Measurements from ENCODE around the gene BANF2.

The BANF2 gene

GRCh38 chr20:17716331-17716730 is 16.6 kb downstream of the BANF2 start:
- Histone ChIP-seq H3K9me3 (ENCODE audit: control insufficient read depth, low read length) (no peaks in the 10 kb centered on the region), H3K27ac (no peak overlapping the region), H3K79me2 (no peaks in the 10 kb centered on the region), H2AFZ (no peak overlapping the region), H3K27me3 (ENCODE audit: control insufficient read depth, insufficient read depth, low read length) (no peaks in the 10 kb centered on the region), H3K4me1 (peaks cover 9% of the 10 kb centered on the region), H3K4me3 (ENCODE audit: low read depth, low read length) (no peak overlapping the region), H3K9ac (no peak overlapping the region), H3K4me2 (ENCODE audit: low read length) (no peak overlapping the region), H3K36me3 (ENCODE audit: control insufficient read depth, insufficient read depth, low read length) (no peaks in the 10 kb centered on the region)
- no peak for TF ChIP-seq CTCF (IDR thresholded peaks at IDR 0.05)

- no peak overlapping the region for H3K4me2 ChIP-seq (ENCODE audit: low read length)
- H3K4me1 ChIP-seq, result no peaks in the 10 kb centered on the region
- TF ChIP-seq CTCF (IDR thresholded peaks at IDR 0.05), result no peak
- H2AFZ ChIP-seq, result no peak overlapping the region
- H3K79me2 ChIP-seq, result no peaks in the 10 kb centered on the region
- no peak overlapping the region for H3K9ac ChIP-seq
- no peak overlapping the region for H3K27ac ChIP-seq
- H3K9me3 ChIP-seq (ENCODE audit: control insufficient read depth, low read length), result no peaks in the 10 kb centered on the region
- H3K27me3 ChIP-seq (ENCODE audit: control insufficient read depth, insufficient read depth, low read length), result no peaks in the 10 kb centered on the region
- no peaks in the 10 kb centered on the region for H3K36me3 ChIP-seq (ENCODE audit: control insufficient read depth, insufficient read depth, low read length)
- no peak overlapping the region for H3K4me3 ChIP-seq (ENCODE audit: low read depth, low read length)
These were observed 21.0 kb downstream of the BANF2 start for GRCh38 chr20:17720755-17721154.

GRCh38 chr20:17721802-17722486 is 22.2 kb downstream of the BANF2 start:
- Histone ChIP-seq H3K79me2 (no peaks in the 10 kb centered on the region), H3K4me1 (no peaks in the 10 kb centered on the region), H3K27me3 (ENCODE audit: control insufficient read depth, insufficient read depth, low read length) (no peaks in the 10 kb centered on the region), H3K9ac (no peak overlapping the region), H3K4me2 (ENCODE audit: low read length) (no peak overlapping the region), H3K27ac (no peak overlapping the region), H3K9me3 (ENCODE audit: control insufficient read depth, low read length) (no peaks in the 10 kb centered on the region), H3K4me3 (ENCODE audit: low read depth, low read length) (no peak overlapping the region), H2AFZ (no peak overlapping the region), H3K36me3 (ENCODE audit: control insufficient read depth, insufficient read depth, low read length) (no peaks in the 10 kb centered on the region)
- TF ChIP-seq CTCF (IDR thresholded peaks at IDR 0.05), result no peak

- Histone ChIP-seq H2AFZ (no peak overlapping the region), H3K4me1 (no peaks in the 10 kb centered on the region), H3K4me2 (ENCODE audit: low read length) (no peak overlapping the region), H3K79me2 (no peaks in the 10 kb centered on the region), H3K9me3 (ENCODE audit: control insufficient read depth, low read length) (no peaks in the 10 kb centered on the region), H3K4me3 (ENCODE audit: low read depth, low read length) (no peak overlapping the region), H3K27me3 (ENCODE audit: control insufficient read depth, insufficient read depth, low read length) (no peaks in the 10 kb centered on the region), H3K9ac (no peak overlapping the region), H3K36me3 (ENCODE audit: control insufficient read depth, insufficient read depth, low read length) (no peaks in the 10 kb centered on the region), H3K27ac (no peak overlapping the region)
- TF ChIP-seq CTCF (IDR thresholded peaks at IDR 0.05), result no peak
These were observed 22.9 kb downstream of the BANF2 start for GRCh38 chr20:17722493-17723300.

Data from parathyroid adenoma (tissue), 2 donors.